SK-N-SH (cell line): ENCODE results near the gene APBB2. TPM values are rescaled to one million over a fixed set of nuclear protein-coding genes. Genes with fewer than 3 reads are reported as not detected.
"Not testable (repeated sequence)": the region's sequence is repeated elsewhere in the genome, so short reads cannot be mapped to it uniquely, and the experiment has no call there.

Experiments
- CTCF ChIA-PET: fragments of 300-600, 350-600 bp; formaldehyde crosslinking; extraction: SDS; loops from one replicate; lab custom pipeline; 2021; lab: Yijun Ruan, JAX
- POLR2A ChIA-PET: fragments of 350-600 bp; sonication (Branson Sonifier 250); formaldehyde crosslinking; extraction: SDS; loops from one replicate; lab custom pipeline; 2020; ENCODE audit warnings: antibody characterized with exemption, inconsistent platforms; lab: Yijun Ruan, JAX
- DNase-seq: peaks from one replicate; pipeline ENCODE4 v3.0.0; 2012
- H2AFZ ChIP-seq: fragments of 200-600 bp; sonication (generic); 2 replicates; pipeline ENCODE4 v1.8.1; 2016; ENCODE audit warnings: antibody characterized with exemption, mild to moderate bottlenecking, low read depth
- H3F3A ChIP-seq: fragments of 200-600 bp; sonication (generic); replicated peaks from 2 replicates; pipeline ENCODE3; 2016; ENCODE audit warnings: antibody characterized with exemption, mild to moderate bottlenecking; ENCODE audit not compliant: insufficient read depth
- H3K27ac ChIP-seq, 2 experiments: fragments of 200-500 bp in 1 of 2; fragments of 200-600 bp in 1 of 2; sonication (Bioruptor generic) in 1 of 2; sonication (generic), shearing (Covaris generic) in 1 of 2; 2 replicates each; pipeline versions ENCODE4 v1.5.1 to v1.6.1; 2014 to 2016; ENCODE audit warnings: low read depth in 2 of 2, inconsistent platforms in 1 of 2, low read length in 1 of 2, mild to moderate bottlenecking in 1 of 2, mixed read lengths in 1 of 2
- H3K27me3 ChIP-seq: fragments of 200-600 bp; sonication (generic), shearing (Covaris generic); 2 replicates; pipeline ENCODE4 v1.6.1; 2016; ENCODE audit warnings: mixed run types; ENCODE audit not compliant: insufficient read depth
- H3K36me3 ChIP-seq, 2 experiments: fragments of 200-500 bp in 1 of 2; fragments of 200-600 bp in 1 of 2; sonication (Bioruptor generic) in 1 of 2; sonication (generic) in 1 of 2; replicated peaks in 1 of 2; 2 replicates each; pipeline versions ENCODE3 to v1.5.1; 2014 to 2016; ENCODE audit warnings: low read length in 1 of 2, mild to moderate bottlenecking in 1 of 2; ENCODE audit not compliant: insufficient read depth in 2 of 2, control insufficient read depth in 1 of 2
- H3K4me1 ChIP-seq, 2 experiments: fragments of 200-500 bp in 1 of 2; fragments of 200-600 bp in 1 of 2; sonication (Bioruptor generic) in 1 of 2; sonication (generic), shearing (Covaris generic) in 1 of 2; 2 replicates each; pipeline versions ENCODE4 v1.5.1 to v1.6.1; 2014 to 2016; ENCODE audit warnings: low read depth in 1 of 2, low read length in 1 of 2, mixed run types in 1 of 2; ENCODE audit not compliant: insufficient read depth in 2 of 2, control insufficient read depth in 1 of 2
- H3K4me2 ChIP-seq: fragments of 200-600 bp; sonication (generic), shearing (Covaris generic); 2 replicates; pipeline ENCODE4 v1.6.1; 2017; ENCODE audit warnings: mixed run types
- H3K4me3 ChIP-seq, 2 experiments: fragments of 200-500 bp in 1 of 2; fragments of 200-600 bp in 1 of 2; sonication (Bioruptor generic) in 1 of 2; sonication (generic), shearing (Covaris generic) in 1 of 2; 2 replicates each; pipeline versions ENCODE4 v1.5.1 to v1.8.1; 2014 to 2016; ENCODE audit warnings: low read depth in 2 of 2, inconsistent platforms in 1 of 2, low read length in 1 of 2, mild to moderate bottlenecking in 1 of 2, mixed read lengths in 1 of 2, moderate library complexity in 1 of 2
- H3K79me2 ChIP-seq: fragments of 200-600 bp; sonication (generic); 2 replicates; pipeline ENCODE4 v1.8.1; 2017; ENCODE audit warnings: mild to moderate bottlenecking; ENCODE audit not compliant: insufficient read depth
- H3K9ac ChIP-seq: fragments of 200-600 bp; sonication (generic); 2 replicates; pipeline ENCODE4 v1.6.1; 2017; ENCODE audit warnings: mixed run types
- H3K9me2 ChIP-seq: fragments of 200-600 bp; sonication (generic); 2 replicates; pipeline ENCODE4 v1.6.1; 2017; ENCODE audit warnings: mixed run types
- H3K9me3 ChIP-seq: fragments of 200-600 bp; sonication (generic); 2 replicates; pipeline ENCODE4 v1.6.1; 2017; ENCODE audit warnings: mixed run types, mild to moderate bottlenecking, moderate library complexity
- H4K20me1 ChIP-seq: fragments of 200-600 bp; sonication (generic); 2 replicates; pipeline ENCODE4 v1.6.1; 2017; ENCODE audit warnings: mild to moderate bottlenecking, mixed run types; ENCODE audit not compliant: insufficient read depth
- CHD2 ChIP-seq: fragments of 150-350 bp; IDR thresholded peaks from 2 replicates; pipeline ENCODE4 v1.6.1; 2018; ENCODE audit warnings: low read length; ENCODE audit not compliant: partially characterized antibody
- EZH2phosphoT487 ChIP-seq: fragments of 200-600 bp; sonication (generic); IDR thresholded peaks from 2 replicates; pipeline ENCODE4 v1.6.1; 2017; ENCODE audit warnings: low read depth, mixed run types, mild to moderate bottlenecking, antibody characterized with exemption, moderate library complexity, borderline replicate concordance
- FOSL2 ChIP-seq: IDR thresholded peaks from 2 replicates; pipeline ENCODE4 v1.4.0; 2012; ENCODE audit warnings: low read depth, mild to moderate bottlenecking, moderate library complexity, borderline replicate concordance
- GABPA ChIP-seq: IDR thresholded peaks from 2 replicates; pipeline ENCODE4 v1.4.0; 2012; ENCODE audit warnings: low read depth, mild to moderate bottlenecking
- GATA2 ChIP-seq: sonication (generic); formaldehyde crosslinking; IDR thresholded peaks from 2 replicates; pipeline ENCODE4 v1.5.0; 2020; ENCODE audit warnings: mild to moderate bottlenecking, missing genetic modification reagents
- JUND ChIP-seq: IDR thresholded peaks from 2 replicates; pipeline ENCODE4 v1.4.0; 2012
- MAX ChIP-seq: IDR thresholded peaks from 2 replicates; pipeline ENCODE4 v1.4.0; 2012; ENCODE audit warnings: low read depth
- MXI1 ChIP-seq: IDR thresholded peaks from 2 replicates; pipeline ENCODE4 v1.6.1; 2012; ENCODE audit warnings: mild to moderate bottlenecking, low read depth, low read length, improper control_type of control experiment
- NRF1 ChIP-seq: IDR thresholded peaks from 2 replicates; pipeline ENCODE4 v1.6.1; 2012; ENCODE audit warnings: low read depth, mild to moderate bottlenecking, low read length
- POLR2AphosphoS5 ChIP-seq: IDR thresholded peaks from 2 replicates; pipeline ENCODE4 v1.6.1; 2012; ENCODE audit warnings: low read depth, low read length
- RAD21 ChIP-seq: IDR thresholded peaks from 2 replicates; pipeline ENCODE4 v1.6.1; 2012; ENCODE audit warnings: mild to moderate bottlenecking, low read length
- RFX5 ChIP-seq: IDR thresholded peaks from 2 replicates; pipeline ENCODE4 v1.6.1; 2012; ENCODE audit warnings: mild to moderate bottlenecking, improper control_type of control experiment, low read length
- RXRA ChIP-seq: IDR thresholded peaks from 2 replicates; pipeline ENCODE4 v1.4.0; 2012; ENCODE audit warnings: low read depth, mild to moderate bottlenecking, borderline replicate concordance
- SIN3A ChIP-seq: IDR thresholded peaks from 2 replicates; pipeline ENCODE4 v1.6.1; 2012; ENCODE audit warnings: low read depth, mild to moderate bottlenecking, low read length, moderate library complexity, borderline replicate concordance
- SMC3 ChIP-seq: IDR thresholded peaks from 2 replicates; pipeline ENCODE4 v1.6.1; 2012; ENCODE audit warnings: low read depth, low read length, improper control_type of control experiment
- TAF1 ChIP-seq: IDR thresholded peaks from 2 replicates; pipeline ENCODE4 v1.6.1; 2012; ENCODE audit warnings: low read depth, mild to moderate bottlenecking, low read length, moderate library complexity, borderline replicate concordance
- USF1 ChIP-seq: IDR thresholded peaks from 2 replicates; pipeline ENCODE4 v1.4.0; 2012; ENCODE audit warnings: low read depth, borderline replicate concordance
- YY1 ChIP-seq: IDR thresholded peaks from 2 replicates; pipeline ENCODE4 v1.4.0; 2012; ENCODE audit warnings: low read depth, mild to moderate bottlenecking
- ZBTB33 ChIP-seq: IDR thresholded peaks from 2 replicates; pipeline ENCODE4 v1.4.0; 2012; ENCODE audit warnings: low read depth, borderline replicate concordance
- WGBS: methylation state at CpG from one replicate; pipeline ENCODE4 v1.1.6; 2017; ENCODE audit warnings: low lambda C conversion rate; 5-methylcytosine and 5-hydroxymethylcytosine counted together
- polyA plus RNA-seq, 3 experiments: library from polyadenylated mRNA; depleted of rRNA; stranded (reverse); fragments of >200 nt; gene quantifications; 2 replicates each; pipeline ENCODE4 v1.2.3, GENCODE V29; 2012

APBB2 gene
- polyA plus RNA-seq, 1 of the 3 experiments (the other 2 are of a cell fraction): 49.8 TPM

GRCh38 chr4:40820101-40820500 lies 394.2 kb downstream of the APBB2 start:
- H3F3A ChIP-seq: no peaks in the 10 kb centered on the region
- H3K9ac ChIP-seq: no peak overlapping the region
- whole genome bisulfite sequencing: 91% methylated on average over 11 of the region's 11 CpGs
- H3K36me3 ChIP-seq: peaks cover 47 to 57% of the 10 kb centered on the region in 2 experiments
- no peaks in the 10 kb centered on the region for H3K9me3 ChIP-seq
- no peak overlapping the region for H3K4me2 ChIP-seq
- H3K9me2 ChIP-seq: no peaks in the 10 kb centered on the region
- H3K4me1 ChIP-seq: no peaks in the 10 kb centered on the region
- no peak overlapping the region for H3K27ac ChIP-seq
- no peaks in the 10 kb centered on the region for H4K20me1 ChIP-seq
- H3K27me3 ChIP-seq: no peaks in the 10 kb centered on the region
- no peak overlapping the region for H2AFZ ChIP-seq
- no peaks in the 10 kb centered on the region for H3K79me2 ChIP-seq
- POLR2A ChIA-PET: no interaction called here
- DNase-seq: no peak
- TF ChIP-seq SIN3A (no peak), RFX5 (no peak), EZH2phosphoT487 (no peak), POLR2AphosphoS5 (no peak), CHD2 (no peak), JUND (no peak), YY1 (no peak), MAX (no peak), SMC3 (no peak), RAD21 (no peak), USF1 (no peak), GABPA (no peak)
- CTCF ChIA-PET: interaction anchor here (0.9 to 1.0 kb wide), 2 partner anchors 10 to 156 kb away, joined by 3 read pairs; no protein-coding TSS in a partner anchor
- H3K4me3 ChIP-seq: no peak overlapping the region

GRCh38 chr4:40817157-40817556 lies 397.2 kb downstream of the APBB2 start:
- H4K20me1 ChIP-seq, POLR2A ChIA-PET, H3K4me3 ChIP-seq, H3K9me3 ChIP-seq, H3K4me2 ChIP-seq, H3K9me2 ChIP-seq, H3K79me2 ChIP-seq, H3K27ac ChIP-seq, H3K9ac ChIP-seq, CTCF ChIA-PET, H3K4me1 ChIP-seq, H3K27me3 ChIP-seq, H3F3A ChIP-seq, DNase-seq, H2AFZ ChIP-seq: not testable (repeated sequence)
- WGBS: 94% methylated on average over 6 of the region's 6 CpGs
- peaks cover 57 to 66% of the 10 kb centered on the region in 2 experiments for H3K36me3 ChIP-seq

- Histone ChIP-seq H3K4me2 (no peak overlapping the region), H3K9me3 (no peaks in the 10 kb centered on the region), H2AFZ (no peak overlapping the region), H3F3A (peaks cover 3% of the 10 kb centered on the region), H3K9me2 (no peaks in the 10 kb centered on the region), H3K79me2 (no peaks in the 10 kb centered on the region), H3K4me1 (no peaks in the 10 kb centered on the region), H3K27ac (no peak overlapping the region), H3K4me3 (no peak overlapping the region), H3K27me3 (no peaks in the 10 kb centered on the region), H3K9ac (no peak overlapping the region), H4K20me1 (no peaks in the 10 kb centered on the region), H3K36me3 (peaks cover 49 to 55% of the 10 kb centered on the region in 2 experiments)
- WGBS: 90% methylated on average over 2 of the region's 2 CpGs
- POLR2A ChIA-PET: no interaction called here
- no peak for DNase-seq
- CTCF ChIA-PET: interaction anchor here (1.4 kb wide), 1 partner anchor 28 kb away, joined by 4 read pairs; no protein-coding TSS in a partner anchor
- TF ChIP-seq SMC3 (no peak), TAF1 (no peak), ZBTB33 (no peak), FOSL2 (no peak), GATA2 (CRISPR knock-in tag) (no peak), NRF1 (no peak), EZH2phosphoT487 (no peak), POLR2AphosphoS5 (no peak), MXI1 (no peak), MAX (no peak), CHD2 (no peak), USF1 (no peak), RXRA (no peak)
Measured at GRCh38 chr4:40812856-40813255, 401.5 kb downstream of the APBB2 start.
